WTC11 (cell line): ENCODE data around the gene SPRTN.
"Not testable (repeated sequence)": the region's sequence is repeated elsewhere in the genome, so short reads cannot be mapped to it uniquely, and the experiment has no call there.

Experiments
- AFF4 ChIP-seq: sonication (generic); formaldehyde crosslinking; IDR thresholded peaks from 2 replicates; pipeline ENCODE4 v1.8.1; 2023; ENCODE audit warnings: mild to moderate bottlenecking, missing genetic modification reagents, borderline replicate concordance
- CBFB ChIP-seq: sonication (generic); formaldehyde crosslinking; IDR thresholded peaks from 2 replicates; pipeline ENCODE4 v1.8.1; 2022; ENCODE audit warnings: mild to moderate bottlenecking, low read depth, missing genetic modification reagents
- CTCF ChIP-seq: fragments of 200-600 bp; IDR thresholded peaks from 2 replicates; pipeline ENCODE4 v1.8.0; 2022; ENCODE audit warnings: antibody characterized with exemption
- FOXK1 ChIP-seq: sonication (generic); formaldehyde crosslinking; IDR thresholded peaks from 2 replicates; pipeline ENCODE4 v1.8.0; 2022; ENCODE audit warnings: mild to moderate bottlenecking, moderate library complexity, missing genetic modification reagents
- ZNF263 ChIP-seq: sonication (generic); formaldehyde crosslinking; IDR thresholded peaks from 2 replicates; pipeline ENCODE4 v1.8.1; 2022; ENCODE audit warnings: low read depth, mild to moderate bottlenecking, moderate library complexity, missing genetic modification reagents

DNA sequence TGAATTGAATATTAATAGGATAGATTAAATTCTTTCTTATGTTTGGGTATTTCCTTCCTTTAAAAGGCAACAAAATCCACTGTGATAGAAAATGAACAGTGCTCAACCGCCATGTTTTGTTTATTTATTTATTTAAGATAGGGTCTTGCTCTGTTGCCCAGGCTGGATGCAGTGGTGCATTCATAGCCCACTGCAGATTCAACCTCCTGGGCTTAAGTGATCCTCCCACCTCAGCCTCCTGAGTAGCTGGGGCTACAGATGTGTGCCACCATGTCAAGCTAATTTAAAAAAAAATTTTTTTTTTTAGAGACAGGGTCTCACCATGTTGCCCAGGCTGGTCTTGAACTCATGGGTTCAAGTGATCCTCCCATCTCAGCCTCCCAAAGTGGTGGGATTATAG, 10.8 kb downstream of the SPRTN start:
- TF ChIP-seq ZNF263; CBFB (CRISPR knock-in tag); AFF4 (CRISPR knock-in tag); CTCF; FOXK1 (CRISPR knock-in tag): not testable (repeated sequence)
